Measurements from ENCODE around the gene BSG. TPM values are rescaled to one million over a fixed set of nuclear protein-coding genes. Genes with fewer than 3 reads are reported as not detected.
"Not testable (repeated sequence)": the region's sequence is repeated elsewhere in the genome, so short reads cannot be mapped to it uniquely, and the experiment has no call there.

Gene BSG
- total RNA-seq, 2 donors from 2014 or later, result 176 to 264 TPM

DNA sequence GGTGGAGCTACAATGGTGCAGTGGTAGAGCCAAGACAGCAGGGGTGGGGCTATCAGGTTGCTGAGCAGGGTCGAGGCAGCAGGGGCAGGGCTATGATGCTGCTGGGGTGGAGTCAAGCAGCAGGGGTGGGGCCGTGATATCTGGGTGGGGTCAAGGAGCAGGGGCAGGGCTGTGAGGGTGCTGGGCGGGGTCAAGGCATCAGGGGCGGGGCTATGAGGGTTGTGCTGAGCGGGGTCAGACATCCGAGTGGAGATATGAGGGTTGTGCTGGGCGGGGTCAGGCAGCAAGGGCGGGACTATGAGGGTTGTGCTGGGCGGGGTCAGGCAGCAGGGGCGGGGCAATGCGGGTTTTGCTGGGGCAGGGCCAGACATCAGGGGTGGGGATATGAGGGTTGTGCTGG lies 32.0 kb downstream of the BSG start:
- H3K27ac ChIP-seq, result no peak overlapping the region
- ATAC-seq (no peak), DNase-seq (no peak)
- intact Hi-C loops (cut with DNase I), result no loop called here
- H3K9me3 ChIP-seq, result no peaks in the 10 kb centered on the region
- 76 to 82% methylated on average over 8 to 11 of the region's 11 CpGs for WGBS, 2 donors
- TF ChIP-seq, protein P1, sequence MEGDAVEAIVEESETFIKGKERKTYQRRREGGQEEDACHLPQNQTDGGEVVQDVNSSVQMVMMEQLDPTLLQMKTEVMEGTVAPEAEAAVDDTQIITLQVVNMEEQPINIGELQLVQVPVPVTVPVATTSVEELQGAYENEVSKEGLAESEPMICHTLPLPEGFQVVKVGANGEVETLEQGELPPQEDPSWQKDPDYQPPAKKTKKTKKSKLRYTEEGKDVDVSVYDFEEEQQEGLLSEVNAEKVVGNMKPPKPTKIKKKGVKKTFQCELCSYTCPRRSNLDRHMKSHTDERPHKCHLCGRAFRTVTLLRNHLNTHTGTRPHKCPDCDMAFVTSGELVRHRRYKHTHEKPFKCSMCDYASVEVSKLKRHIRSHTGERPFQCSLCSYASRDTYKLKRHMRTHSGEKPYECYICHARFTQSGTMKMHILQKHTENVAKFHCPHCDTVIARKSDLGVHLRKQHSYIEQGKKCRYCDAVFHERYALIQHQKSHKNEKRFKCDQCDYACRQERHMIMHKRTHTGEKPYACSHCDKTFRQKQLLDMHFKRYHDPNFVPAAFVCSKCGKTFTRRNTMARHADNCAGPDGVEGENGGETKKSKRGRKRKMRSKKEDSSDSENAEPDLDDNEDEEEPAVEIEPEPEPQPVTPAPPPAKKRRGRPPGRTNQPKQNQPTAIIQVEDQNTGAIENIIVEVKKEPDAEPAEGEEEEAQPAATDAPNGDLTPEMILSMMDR (IDR thresholded peaks at IDR 0.05), result no peak
- no peak for TF ChIP-seq POLR2A (IDR thresholded peaks at IDR 0.05)
- H3K27me3 ChIP-seq, result no peaks in the 10 kb centered on the region
- no peak overlapping the region for H3K4me3 ChIP-seq
- H3K36me3 ChIP-seq (replicated peaks in 1 of 2; ENCODE audit: insufficient read depth in 1 of 2, low read depth in 2 of 2), result no peaks in the 10 kb centered on the region
- no peaks in the 10 kb centered on the region for H3K4me1 ChIP-seq

DNA sequence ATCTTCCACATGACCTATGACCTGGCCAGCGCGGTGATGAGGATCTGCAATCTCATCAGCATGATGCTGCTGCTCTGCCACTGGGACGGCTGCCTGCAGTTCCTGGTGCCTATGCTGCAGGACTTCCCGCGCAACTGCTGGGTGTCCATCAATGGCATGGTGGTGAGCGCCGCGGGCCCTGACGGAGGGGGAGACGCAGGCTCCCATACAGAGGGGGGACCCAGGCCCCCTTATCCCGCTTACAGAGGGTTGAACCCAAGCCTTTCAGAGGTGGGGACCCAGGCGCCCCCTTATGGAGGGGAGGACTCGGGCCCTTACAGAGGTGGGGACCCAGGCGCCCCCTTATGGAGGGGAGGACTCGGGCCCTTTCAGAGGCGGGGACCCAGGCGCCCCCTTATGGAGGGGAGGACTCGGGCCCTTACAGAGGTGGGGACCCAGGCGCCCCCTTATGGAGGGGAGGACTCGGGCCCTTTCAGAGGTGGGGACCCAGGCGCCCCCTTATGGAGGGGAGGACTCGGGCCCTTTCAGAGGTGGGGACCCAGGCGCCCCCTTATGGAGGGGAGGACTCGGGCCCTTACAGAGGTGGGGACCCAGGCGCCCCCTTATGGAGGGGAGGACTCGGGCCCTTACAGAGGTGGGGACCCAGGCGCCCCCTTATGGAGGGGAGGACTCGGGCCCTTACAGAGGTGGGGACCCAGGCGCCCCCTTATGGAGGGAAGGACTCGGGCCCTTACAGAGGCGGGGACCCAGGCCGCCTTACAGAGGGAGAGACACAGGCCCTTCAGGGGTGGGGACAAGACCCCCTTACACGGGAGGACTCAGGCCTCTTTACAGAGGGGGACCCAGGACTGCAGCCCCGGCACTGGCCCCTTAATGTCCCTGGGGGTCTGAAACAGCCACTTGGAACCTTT lies 32.9 kb downstream of the BSG start:
- intact Hi-C loops (cut with DNase I); H3K9me3 ChIP-seq; H3K36me3 ChIP-seq (replicated peaks in 1 of 2; ENCODE audit: insufficient read depth in 1 of 2, low read depth in 2 of 2); H3K4me3 ChIP-seq; H3K4me1 ChIP-seq; DNase-seq; ATAC-seq; H3K27me3 ChIP-seq; H3K27ac ChIP-seq: not testable (repeated sequence)
- 87 to 90% methylated on average over 6 to 22 of the region's 34 CpGs for WGBS, 2 donors

DNA sequence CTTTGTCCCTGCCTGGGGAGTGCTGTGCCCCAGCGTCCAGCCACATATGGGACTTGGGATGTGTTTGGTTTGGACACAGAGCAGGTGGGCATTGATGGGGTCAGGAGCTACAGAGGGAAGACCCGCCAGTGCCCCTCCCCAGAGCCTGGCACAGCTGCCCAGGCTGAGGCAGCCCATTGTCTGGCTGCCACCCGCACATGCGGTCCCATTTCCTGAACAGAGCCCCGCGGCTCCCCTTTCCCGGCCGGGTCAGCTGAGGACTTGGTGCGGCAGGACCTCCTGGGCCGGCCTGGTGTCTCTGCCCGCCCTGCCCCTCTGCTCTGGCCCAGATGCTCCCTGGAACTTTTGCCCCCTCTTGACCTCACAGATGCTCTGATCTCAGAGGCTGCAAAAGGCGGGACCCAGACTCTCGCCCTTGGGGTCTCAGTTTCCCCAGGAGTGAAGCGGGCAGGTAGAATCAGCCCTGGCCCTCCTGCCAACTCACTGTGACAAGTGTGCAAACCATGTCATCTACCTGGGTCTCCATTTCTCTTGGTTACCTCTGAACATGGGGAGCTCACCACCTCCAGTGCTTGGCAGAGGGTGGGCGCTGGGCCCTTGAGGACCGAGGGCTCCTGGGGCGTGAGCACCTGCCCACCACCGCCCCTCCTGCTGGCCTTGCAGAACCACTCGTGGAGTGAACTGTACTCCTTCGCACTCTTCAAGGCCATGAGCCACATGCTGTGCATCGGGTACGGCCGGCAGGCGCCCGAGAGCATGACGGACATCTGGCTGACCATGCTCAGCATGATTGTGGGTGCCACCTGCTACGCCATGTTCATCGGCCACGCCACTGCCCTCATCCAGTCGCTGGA lies 35.1 kb downstream of the BSG start:
- Histone ChIP-seq H3K9me3 (no peaks in the 10 kb centered on the region), H3K4me1 (peaks cover 5% of the 10 kb centered on the region), H3K4me3 (no peak overlapping the region), H3K27ac (no peak overlapping the region), H3K36me3 (replicated peaks in 1 of 2; ENCODE audit: insufficient read depth in 1 of 2, low read depth in 2 of 2) (no peaks in the 10 kb centered on the region), H3K27me3 (no peaks in the 10 kb centered on the region)
- intact Hi-C loops (cut with DNase I), result no loop called here
- ATAC-seq (no peak), DNase-seq (no peak)
- WGBS, 2 donors, result 50 to 81% methylated on average over 1 to 28 of the region's 30 CpGs
- TF ChIP-seq POLR2A (IDR thresholded peaks at IDR 0.05), result no peak
- TF ChIP-seq, protein P1 (IDR thresholded peaks at IDR 0.05), result no peak

DNA sequence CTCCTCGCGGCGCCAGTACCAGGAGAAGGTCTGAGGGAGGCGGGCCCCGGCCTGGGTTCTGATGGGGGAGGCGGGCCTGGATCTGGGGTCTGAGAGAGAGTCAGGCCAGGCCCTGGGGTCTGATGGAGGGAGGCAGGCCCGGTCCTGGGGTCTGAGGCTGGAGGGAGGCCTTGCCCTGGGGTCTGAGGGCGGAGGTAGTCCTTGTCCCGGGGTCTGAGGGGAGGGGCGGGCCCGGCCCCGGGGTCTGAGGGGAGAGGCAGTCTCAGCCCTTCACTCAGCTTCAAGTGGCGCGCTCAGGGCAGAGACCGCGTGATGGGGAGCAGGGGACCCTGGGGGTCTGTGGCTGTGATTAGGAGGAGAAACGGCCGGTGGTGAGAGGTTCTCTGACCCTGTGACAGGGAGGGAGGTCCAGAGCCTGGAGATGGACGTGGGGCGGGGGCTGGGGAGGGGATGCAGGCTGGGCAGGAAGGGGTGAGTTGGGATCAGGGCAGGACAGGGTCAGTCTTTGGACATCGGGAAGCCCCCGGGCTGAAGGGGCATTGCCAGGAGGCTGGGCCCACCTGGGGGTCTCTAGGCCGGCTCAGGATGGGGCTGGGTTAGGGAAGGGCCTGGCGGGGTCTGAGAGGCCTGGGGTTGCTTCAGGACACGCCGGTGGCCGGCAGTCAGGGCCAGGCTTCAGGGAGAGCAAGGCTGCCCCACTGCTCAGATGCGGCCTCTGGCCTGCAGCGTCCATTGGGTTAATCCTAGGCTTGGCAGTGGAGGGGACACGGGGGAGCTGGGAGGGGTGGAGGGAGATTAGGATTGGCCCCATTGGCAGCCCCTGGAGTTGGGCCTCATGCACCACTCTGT lies 36.0 kb downstream of the BSG start:
- TF ChIP-seq, protein P1 (IDR thresholded peaks at IDR 0.05), result no peak
- TF ChIP-seq POLR2A (IDR thresholded peaks at IDR 0.05), result no peak
- ATAC-seq (no peak), DNase-seq (no peak)
- Histone ChIP-seq H3K9me3 (no peaks in the 10 kb centered on the region), H3K4me1 (peaks cover 5% of the 10 kb centered on the region), H3K27me3 (no peaks in the 10 kb centered on the region), H3K4me3 (no peak overlapping the region), H3K36me3 (replicated peaks in 1 of 2; ENCODE audit: insufficient read depth in 1 of 2, low read depth in 2 of 2) (no peaks in the 10 kb centered on the region), H3K27ac (no peak overlapping the region)
- 71 to 75% methylated on average over 21 to 30 of the region's 30 CpGs for WGBS, 2 donors
- intact Hi-C loops (cut with DNase I), result no loop called here
